Liver (tissue), 9 donors: ENCODE results near the gene BCL2L11. TPM values are rescaled to one million over a fixed set of nuclear protein-coding genes. Genes with fewer than 3 reads are reported as not detected.
A peak's percentile ranks its signal among the peaks of the same experiment; 100 is the strongest.

ENCODE experiments used
- DNase-seq: peaks from one replicate; pipeline ENCODE4 v3.0.0-alpha.2; 2017; ENCODE audit warnings: low spot score
- H3K27ac ChIP-seq, 2 donors: one replicate each; pipeline ENCODE4 v1.7.0; 2013; ENCODE audit warnings: inconsistent platforms in 2 of 2, low read length in 2 of 2, control low read depth in 1 of 2, low read depth in 1 of 2, mild to moderate bottlenecking in 1 of 2
- H3K27me3 ChIP-seq, 4 donors: one replicate each; pipeline versions ENCODE4 v1.6.1 to v1.7.0; 2013; ENCODE audit warnings: low read length in 3 of 4, inconsistent platforms in 1 of 4, mild to moderate bottlenecking in 1 of 4, moderate library complexity in 1 of 4; ENCODE audit not compliant: control insufficient read depth in 4 of 4, insufficient read depth in 4 of 4
- H3K36me3 ChIP-seq, 4 donors: one replicate each; pipeline versions ENCODE4 v1.6.1 to v1.7.0; 2013; ENCODE audit warnings: low read length in 3 of 4, mild to moderate bottlenecking in 3 of 4, low read depth in 1 of 4, moderate library complexity in 1 of 4; ENCODE audit not compliant: control insufficient read depth in 4 of 4, insufficient read depth in 3 of 4
- H3K4me1 ChIP-seq, 4 donors: one replicate each; pipeline versions ENCODE4 v1.6.1 to v1.7.0; 2013; ENCODE audit warnings: low read length in 3 of 4, mild to moderate bottlenecking in 3 of 4, moderate library complexity in 1 of 4; ENCODE audit not compliant: control insufficient read depth in 4 of 4, insufficient read depth in 4 of 4
- H3K4me3 ChIP-seq, 3 donors: one replicate each; pipeline versions ENCODE4 v1.6.1 to v1.7.0; 2013; ENCODE audit warnings: low read length in 3 of 3, control low read depth in 1 of 3, low read depth in 1 of 3, mild to moderate bottlenecking in 1 of 3
- H3K9ac ChIP-seq, 2 donors: one replicate each; pipeline ENCODE4 v1.7.0; 2013; ENCODE audit warnings: low read length in 2 of 2, mild to moderate bottlenecking in 2 of 2, moderate library complexity in 2 of 2, control low read depth in 1 of 2, low read depth in 1 of 2
- H3K9me3 ChIP-seq, 4 donors: one replicate each; pipeline versions ENCODE4 v1.6.1 to v1.7.0; 2013; ENCODE audit warnings: low read length in 3 of 4; ENCODE audit not compliant: control insufficient read depth in 4 of 4
- ATF3 ChIP-seq: IDR thresholded peaks from 2 replicates; pipeline ENCODE4 v1.6.1; 2016; ENCODE audit warnings: antibody characterized with exemption
- CTCF ChIP-seq: fragments of 150-350 bp; IDR thresholded peaks from 2 replicates; pipeline ENCODE4 v1.5.1; 2017; ENCODE audit warnings: improper control_type of control experiment, low read depth, low read length; ENCODE audit not compliant: missing input control
- EGR1 ChIP-seq, 2 donors: IDR thresholded peaks; 2 replicates each; pipeline ENCODE4 v1.6.1; 2016 to 2018; ENCODE audit warnings: antibody characterized with exemption in 2 of 2, low read depth in 2 of 2
- FOXA1 ChIP-seq: IDR thresholded peaks from 2 replicates; pipeline ENCODE4 v1.6.1; 2016; ENCODE audit warnings: antibody characterized with exemption
- FOXA2 ChIP-seq: IDR thresholded peaks from 2 replicates; pipeline ENCODE4 v1.6.1; 2016; ENCODE audit warnings: antibody characterized with exemption
- GABPA ChIP-seq, 2 donors: IDR thresholded peaks in 1 of 2; conservative IDR thresholded peaks in 1 of 2; 2 replicates each; pipeline ENCODE4 v1.6.1; 2016; ENCODE audit warnings: antibody characterized with exemption in 2 of 2, mild to moderate bottlenecking in 1 of 2, moderate library complexity in 1 of 2
- HNF4A ChIP-seq, 2 donors: conservative IDR thresholded peaks; 2 replicates each; pipeline ENCODE4 v1.6.1; 2016; ENCODE audit warnings: antibody characterized with exemption in 2 of 2, mild to moderate bottlenecking in 2 of 2
- HNF4G ChIP-seq: IDR thresholded peaks from 2 replicates; pipeline ENCODE4 v1.6.1; 2016; ENCODE audit warnings: antibody characterized with exemption
- JUND ChIP-seq, 2 donors: IDR thresholded peaks; 2 replicates each; pipeline ENCODE4 v1.6.1; 2016; ENCODE audit warnings: antibody characterized with exemption in 2 of 2
- MAX ChIP-seq: IDR thresholded peaks from 2 replicates; pipeline ENCODE4 v1.6.1; 2016; ENCODE audit warnings: antibody characterized with exemption
- NR2F2 ChIP-seq: IDR thresholded peaks from 2 replicates; pipeline ENCODE4 v1.6.1; 2016; ENCODE audit warnings: antibody characterized with exemption
- RAD21 ChIP-seq, 2 donors: IDR thresholded peaks; 2 replicates each; pipeline ENCODE4 v1.6.1; 2016; ENCODE audit warnings: antibody characterized with exemption in 2 of 2, mild to moderate bottlenecking in 2 of 2
- REST ChIP-seq: IDR thresholded peaks from 2 replicates; pipeline ENCODE4 v1.6.1; 2016; ENCODE audit warnings: antibody characterized with exemption, mild to moderate bottlenecking
- RXRA ChIP-seq, 2 donors: IDR thresholded peaks; 2 replicates each; pipeline ENCODE4 v1.6.1; 2017 to 2018; ENCODE audit warnings: antibody characterized with exemption in 2 of 2, mild to moderate bottlenecking in 1 of 2
- SP1 ChIP-seq: IDR thresholded peaks from 2 replicates; pipeline ENCODE4 v1.6.1; 2018; ENCODE audit warnings: antibody characterized with exemption, mild to moderate bottlenecking
- TAF1 ChIP-seq: conservative IDR thresholded peaks from 2 replicates; pipeline ENCODE4 v1.6.1; 2016; ENCODE audit warnings: antibody characterized with exemption, mild to moderate bottlenecking
- YY1 ChIP-seq: IDR thresholded peaks from 2 replicates; pipeline ENCODE4 v1.6.1; 2016; ENCODE audit warnings: antibody characterized with exemption, mild to moderate bottlenecking
- ZBTB33 ChIP-seq: IDR thresholded peaks from 2 replicates; pipeline ENCODE4 v1.6.1; 2016; ENCODE audit warnings: antibody characterized with exemption
- WGBS: extraction: QIAGEN DNeasy Blood & Tissue Kit; methylation state at CpG from one replicate; pipeline ENCODE4 v1.1.7; 2013; 5-methylcytosine and 5-hydroxymethylcytosine counted together
- polyA plus RNA-seq, 2 donors: library from polyadenylated mRNA; stranded (reverse) in 1 of 2; unstranded in 1 of 2; fragments of 200-250 nt in 1 of 2; fragments of >200 nt in 1 of 2; fragmentation: Nextera tagmentation in 1 of 2; extraction: Ambion mirVana in 1 of 2; gene quantifications; one replicate each; pipeline versions ENCODE4 v1.2.1 to v1.2.3, GENCODE V29; 2013 to 2015
- total RNA-seq, 2 donors: library from RNA; depleted of rRNA; stranded (reverse); fragments of >200 nt; gene quantifications; one replicate each; pipeline ENCODE4 v1.2.3, GENCODE V29; 2014
- donor health status: healthy.
- donor health status: healthy.
- donor health status: healthy.
- donor health status: healthy.
- donor health status: healthy.

The BCL2L11 gene
- total and polyA plus RNA-seq, 4 donors = 5.0 to 19.5 (median 12.2) TPM

- TF ChIP-seq ATF3 (no peak), MAX (no peak), FOXA2 (no peak), YY1 (no peak), HNF4G (no peak), CTCF (no peak), SP1 (no peak), NR2F2 (no peak), ZBTB33 (no peak), RXRA (IDR thresholded peaks at IDR 0.05) (no peak), EGR1 (IDR thresholded peaks at IDR 0.05; ENCODE audit: low read depth in 2 of 2) (no peak), GABPA (IDR thresholded peaks at IDR 0.05 in 1 of 2, conservative IDR thresholded peaks at IDR 0.05 in 1 of 2) (no peak)
- no peak overlapping the region for H3K9ac ChIP-seq
- H3K4me1 ChIP-seq = peaks cover 16 to 34% (median 28%) of the 10 kb centered on the region in 4 donors
- H3K27ac ChIP-seq = peak overlapping the region; percentile 79 to 84
- 82% methylated on average over 4 of the region's 4 CpGs for WGBS
- H3K27me3 ChIP-seq = no peaks in the 10 kb centered on the region
- no peak for DNase-seq
- no peaks in the 10 kb centered on the region for H3K36me3 ChIP-seq
- no peak overlapping the region for H3K4me3 ChIP-seq
- H3K9me3 ChIP-seq = no peaks in the 10 kb centered on the region
Observed at GRCh38 chr2:111175615-111176014, 54.9 kb downstream of the BCL2L11 start.

GRCh38 chr2:111176388-111176787 lies 55.7 kb downstream of the BCL2L11 start:
- no peak for DNase-seq
- no peaks in the 10 kb centered on the region for H3K27me3 ChIP-seq
- peak overlapping the region; percentile 79 to 84 for H3K27ac ChIP-seq
- WGBS = 45% methylated on average over 7 of the region's 7 CpGs
- TF ChIP-seq NR2F2 (peak; percentile 93), SP1 (peak; percentile 95), TAF1 (no peak), MAX (peak; percentile 83), FOXA1 (no peak), ZBTB33 (no peak), CTCF (no peak), ATF3 (peak; percentile 87), GABPA (IDR thresholded peaks at IDR 0.05 in 1 of 2, conservative IDR thresholded peaks at IDR 0.05 in 1 of 2) (no peak), RAD21 (IDR thresholded peaks at IDR 0.05) (peak; percentile 50 to 75), HNF4G (no peak), FOXA2 (peak; percentile 43), EGR1 (IDR thresholded peaks at IDR 0.05; ENCODE audit: low read depth in 2 of 2) (peak; percentile 46 to 67), JUND (IDR thresholded peaks at IDR 0.05) (peak; percentile 76 to 91), YY1 (peak; percentile 66), REST (peak; percentile 35), HNF4A (conservative IDR thresholded peaks at IDR 0.05) (peak; percentile 88 to 89), RXRA (IDR thresholded peaks at IDR 0.05) (peak; percentile 99 to 100)
- no peaks in the 10 kb centered on the region for H3K36me3 ChIP-seq
- H3K9me3 ChIP-seq = no peaks in the 10 kb centered on the region
- H3K4me1 ChIP-seq = peaks cover 16 to 34% (median 28%) of the 10 kb centered on the region in 4 donors
- no peak overlapping the region for H3K4me3 ChIP-seq
- H3K9ac ChIP-seq = no peak overlapping the region
